HepG2 (cell line): ENCODE results near the gene ZNF740. TPM values are rescaled to one million over a fixed set of nuclear protein-coding genes. Genes with fewer than 3 reads are reported as not detected.

Source experiments
- AFF4 ChIP-seq: sonication (generic); formaldehyde crosslinking; IDR thresholded peaks from 2 replicates; pipeline ENCODE4 v1.4.0; 2020; ENCODE audit warnings: missing genetic modification reagents
- ARID3A ChIP-seq: IDR thresholded peaks from 2 replicates; pipeline ENCODE4 v1.6.1; 2012; ENCODE audit warnings: low read depth, low read length, improper control_type of control experiment
- CAMTA2 ChIP-seq: sonication (generic); formaldehyde crosslinking; IDR thresholded peaks from 2 replicates; pipeline ENCODE4 v1.4.0; 2020; ENCODE audit warnings: mild to moderate bottlenecking, missing genetic modification reagents, borderline replicate concordance
- CEBPZ ChIP-seq: IDR thresholded peaks from 2 replicates; pipeline ENCODE4 v1.6.1; 2012; ENCODE audit warnings: low read length, improper control_type of control experiment
- GFI1 ChIP-seq: sonication (generic); formaldehyde crosslinking; IDR thresholded peaks from 2 replicates; pipeline ENCODE4 v1.5.0; 2020; ENCODE audit warnings: missing genetic modification reagents, mild to moderate bottlenecking, borderline replicate concordance
- MTF2 ChIP-seq: sonication (generic); formaldehyde crosslinking; IDR thresholded peaks from 2 replicates; pipeline ENCODE4 v1.5.0; 2020; ENCODE audit warnings: missing genetic modification reagents, borderline replicate concordance
- PLSCR1 ChIP-seq: sonication (generic); formaldehyde crosslinking; IDR thresholded peaks from 2 replicates; pipeline ENCODE4 v1.5.0; 2020; ENCODE audit warnings: missing genetic modification reagents, mild to moderate bottlenecking, borderline replicate concordance
- REXO4 ChIP-seq: sonication (generic); formaldehyde crosslinking; IDR thresholded peaks from 2 replicates; pipeline ENCODE4 v1.8.0; 2022; ENCODE audit warnings: missing genetic modification reagents, mild to moderate bottlenecking, borderline replicate concordance
- TRAFD1 ChIP-seq: sonication (generic); formaldehyde crosslinking; IDR thresholded peaks from 2 replicates; pipeline ENCODE4 v1.5.1; 2020; ENCODE audit warnings: missing genetic modification reagents, mild to moderate bottlenecking, borderline replicate concordance
- ZBTB39 ChIP-seq: sonication (generic); formaldehyde crosslinking; IDR thresholded peaks from 2 replicates; pipeline ENCODE4 v1.5.0; 2020; ENCODE audit warnings: missing genetic modification reagents
- ZMAT3 ChIP-seq: sonication (generic); formaldehyde crosslinking; conservative IDR thresholded peaks from 2 replicates; pipeline ENCODE4 v1.7.0; 2021; ENCODE audit warnings: missing genetic modification reagents
- ZNF12 ChIP-seq: sonication (generic); formaldehyde crosslinking; IDR thresholded peaks from 2 replicates; pipeline ENCODE4 v1.5.0; 2020; ENCODE audit warnings: missing genetic modification reagents
- ZNF558 ChIP-seq: sonication (generic); formaldehyde crosslinking; IDR thresholded peaks from 2 replicates; pipeline ENCODE4 v1.9.0; 2022; ENCODE audit warnings: mild to moderate bottlenecking, missing genetic modification reagents, borderline replicate concordance
- ZNF768 ChIP-seq: sonication (generic); formaldehyde crosslinking; IDR thresholded peaks from 2 replicates; pipeline ENCODE4 v1.4.0; 2020; ENCODE audit warnings: missing genetic modification reagents
- polyA plus RNA-seq, 8 experiments: library from polyadenylated mRNA; depleted of rRNA in 3 of 8; stranded (reverse) in 7 of 8; unstranded in 1 of 8; fragments of >200 nt; fragmentation: Illumina TruSeq in 4 of 8; extraction: Trizol in 4 of 8; gene quantifications; 2 replicates each; pipeline versions ENCODE4 v1.2.1 to v1.2.3, GENCODE V29; 2011 to 2016; ENCODE audit warnings: low read depth in 4 of 8, missing spikeins in 1 of 8, mixed read lengths in 1 of 8; ENCODE audit not compliant: insufficient read depth in 1 of 8
- total RNA-seq, 5 experiments: library from RNA; depleted of rRNA; stranded (reverse); fragments of >200 nt; fragmentation: Illumina TruSeq; extraction: Trizol; gene quantifications; 2 replicates each; pipeline ENCODE4 v1.2.3, GENCODE V29; 2016; ENCODE audit warnings: low read depth in 1 of 5

ZNF740 gene
- total and polyA plus RNA-seq, 2 of the 13 experiments (the other 11 are each of a cell fraction or from before 2014, with no cell fraction given), result 16.9 to 19.0 TPM

- TF ChIP-seq CAMTA2 (peak; percentile 89; the same call in 1 of the 2 replicates), MTF2 (CRISPR knock-in tag) (peak; percentile 73; the same call in 1 of the 2 replicates), ZNF558 (CRISPR knock-in tag) (0 out of 2 replicates have a peak, but pooled peaks have one; percentile 69), ZMAT3 (CRISPR knock-in tag) (0 out of 2 replicates have a peak, but pooled peaks have one; percentile 19), CEBPZ (no peak), ZBTB39 (CRISPR knock-in tag) (0 out of 2 replicates have a peak, but pooled peaks have one; percentile 3), AFF4 (no peak), GFI1 (peak; percentile 32; the same call in 1 of the 2 replicates), REXO4 (no peak), ARID3A (no peak), ZNF12 (no peak), ZNF768 (CRISPR knock-in tag) (no peak), PLSCR1 (CRISPR knock-in tag) (0 out of 2 replicates have a peak, but pooled peaks have one; percentile 16), TRAFD1 (no peak)
Measured at GRCh38 chr12:53179687-53180219, 769 bp upstream of the ZNF740 start (continued).
